A673 (cell line): Measurements from ENCODE around the gene RASSF3.

Experiments used
- EZH2 ChIP-seq: fragments of 200-600 bp; sonication (generic); IDR thresholded peaks from 2 replicates; pipeline ENCODE4 v1.6.1; 2017; ENCODE audit warnings: borderline replicate concordance, low read depth, mild to moderate bottlenecking, mixed read lengths, antibody characterized with exemption, low read length; ENCODE audit not compliant: poor library complexity, severe bottlenecking
- TF ChIP-seq, protein P1 (sequence below): fragments of 300-800, 200-600 bp; sonication (generic); conservative IDR thresholded peaks from 2 replicates; pipeline ENCODE4 v1.5.1; 2017; ENCODE audit warnings: low read depth, mild to moderate bottlenecking, antibody characterized with exemption, low read length, moderate library complexity, mixed read lengths

DNA sequence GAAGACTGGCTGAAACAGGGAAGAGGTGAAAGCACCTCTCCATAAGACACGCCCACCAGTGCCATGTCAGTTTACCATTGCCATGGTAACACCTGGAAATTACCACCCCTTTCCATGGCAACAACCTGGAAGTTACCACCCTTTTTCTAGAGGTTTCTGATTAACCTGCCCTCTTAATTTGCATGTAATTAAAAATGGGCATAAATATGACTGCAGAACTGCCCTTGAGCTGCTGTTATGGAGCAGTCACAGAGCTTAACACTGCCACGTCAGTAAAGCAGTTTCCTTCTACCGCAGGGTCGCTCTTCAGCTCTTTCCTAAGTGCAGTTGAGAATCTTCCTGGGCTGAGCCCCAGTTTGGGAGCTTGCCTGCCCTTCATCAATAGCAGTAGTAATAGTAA, 55.2 kb downstream of the RASSF3 start:
- no peak for TF ChIP-seq EZH2
- TF ChIP-seq, protein P1, sequence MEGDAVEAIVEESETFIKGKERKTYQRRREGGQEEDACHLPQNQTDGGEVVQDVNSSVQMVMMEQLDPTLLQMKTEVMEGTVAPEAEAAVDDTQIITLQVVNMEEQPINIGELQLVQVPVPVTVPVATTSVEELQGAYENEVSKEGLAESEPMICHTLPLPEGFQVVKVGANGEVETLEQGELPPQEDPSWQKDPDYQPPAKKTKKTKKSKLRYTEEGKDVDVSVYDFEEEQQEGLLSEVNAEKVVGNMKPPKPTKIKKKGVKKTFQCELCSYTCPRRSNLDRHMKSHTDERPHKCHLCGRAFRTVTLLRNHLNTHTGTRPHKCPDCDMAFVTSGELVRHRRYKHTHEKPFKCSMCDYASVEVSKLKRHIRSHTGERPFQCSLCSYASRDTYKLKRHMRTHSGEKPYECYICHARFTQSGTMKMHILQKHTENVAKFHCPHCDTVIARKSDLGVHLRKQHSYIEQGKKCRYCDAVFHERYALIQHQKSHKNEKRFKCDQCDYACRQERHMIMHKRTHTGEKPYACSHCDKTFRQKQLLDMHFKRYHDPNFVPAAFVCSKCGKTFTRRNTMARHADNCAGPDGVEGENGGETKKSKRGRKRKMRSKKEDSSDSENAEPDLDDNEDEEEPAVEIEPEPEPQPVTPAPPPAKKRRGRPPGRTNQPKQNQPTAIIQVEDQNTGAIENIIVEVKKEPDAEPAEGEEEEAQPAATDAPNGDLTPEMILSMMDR, result no peak
